GM21529 (cell line): ENCODE results near the gene RNASE12.

ENCODE experiments used
- ATAC-seq: cut with Tn5 transposase; IDR thresholded peaks from one replicate; pipeline ENCODE4 v1.9.1; 2021; ENCODE audit not compliant: unreplicated experiment

The RNASE12 gene

GRCh38 chr14:20546877-20547276 is 44.3 kb downstream of the RNASE12 start:
- no peak for ATAC-seq
